Measurements from ENCODE around the gene UNC45A. TPM values are rescaled to one million over a fixed set of nuclear protein-coding genes. Genes with fewer than 3 reads are reported as not detected.

UNC45A gene
- polyA plus RNA-seq, 2 donors, result 35.0 to 47.9 TPM

DNA sequence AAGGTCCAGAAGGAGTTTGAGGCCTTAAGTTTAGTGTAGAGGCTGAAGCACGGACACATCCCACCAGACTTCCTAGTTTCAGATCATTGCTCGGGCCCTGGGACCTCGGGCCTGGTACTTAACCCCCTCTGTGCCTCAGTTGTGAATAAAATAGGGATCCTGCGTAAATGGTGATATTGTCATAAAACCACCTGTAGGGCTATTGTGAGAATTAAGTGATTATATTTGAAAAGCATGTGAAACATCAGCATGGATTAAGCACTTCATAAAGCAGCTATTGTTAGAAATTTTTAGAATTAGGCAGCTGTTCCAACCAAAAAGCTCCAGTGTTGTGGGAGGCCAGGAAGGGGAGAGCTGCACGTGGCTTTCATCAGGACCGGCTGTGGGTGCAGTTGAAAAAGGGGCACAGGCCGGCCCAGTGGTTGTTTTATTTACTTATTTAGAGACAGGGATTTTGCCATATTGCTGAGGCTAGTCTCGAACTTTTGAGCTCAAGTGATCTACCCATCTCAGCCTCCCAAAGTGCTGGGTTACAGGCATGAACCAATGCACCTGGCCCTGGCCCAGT lies 24.0 kb downstream of the UNC45A start:
- Histone ChIP-seq H3K4me1 (ENCODE audit: control insufficient read depth in 2 of 2, insufficient read depth in 2 of 2, low read length in 1 of 2) (peaks cover 7 to 8% of the 10 kb centered on the region in 2 donors), H3K36me3 (ENCODE audit: control insufficient read depth in 2 of 2, insufficient read depth in 2 of 2, low read length in 1 of 2) (peaks cover 5 to 25% of the 10 kb centered on the region in 2 donors), H3K27me3 (ENCODE audit: control insufficient read depth in 1 of 2, insufficient read depth in 2 of 2, low read length in 2 of 2) (no peaks in the 10 kb centered on the region), H3K27ac (ENCODE audit: low read depth in 2 of 2, low read length in 1 of 2) (no peak overlapping the region), H3K4me3 (ENCODE audit: low read depth in 1 of 2, low read length in 2 of 2) (no peak overlapping the region), H3K9me3 (ENCODE audit: control insufficient read depth in 2 of 2, insufficient read depth in 1 of 2, low read depth in 1 of 2, low read length in 1 of 2) (no peaks in the 10 kb centered on the region)
- WGBS, 2 donors, result 83% methylated on average over 8 of the region's 8 CpGs

DNA sequence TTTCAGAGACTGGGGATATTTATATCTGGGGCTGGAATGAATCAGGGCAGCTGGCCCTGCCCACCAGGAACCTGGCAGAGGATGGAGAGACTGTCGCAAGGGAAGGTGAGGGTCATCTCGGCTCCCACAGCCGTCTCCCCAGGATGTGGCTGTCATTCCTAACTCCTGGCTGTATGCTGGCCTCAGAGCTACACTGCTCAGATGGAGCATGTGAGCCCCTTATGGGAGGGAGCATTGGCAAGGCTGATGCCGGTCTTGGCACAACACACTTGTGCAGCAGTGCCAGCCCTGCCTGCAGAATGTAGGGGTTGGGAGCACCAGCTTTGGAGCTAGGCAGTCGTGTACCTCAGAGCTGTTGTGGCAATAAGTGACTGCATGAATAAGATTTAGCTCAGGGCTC lies 24.8 kb downstream of the UNC45A start:
- WGBS, 2 donors, result 63 to 66% methylated on average over 5 of the region's 5 CpGs
- no peak overlapping the region for H3K27ac ChIP-seq (ENCODE audit: low read depth in 2 of 2, low read length in 1 of 2)
- no peaks in the 10 kb centered on the region for H3K9me3 ChIP-seq (ENCODE audit: control insufficient read depth in 2 of 2, insufficient read depth in 1 of 2, low read depth in 1 of 2, low read length in 1 of 2)
- H3K4me1 ChIP-seq (ENCODE audit: control insufficient read depth in 2 of 2, insufficient read depth in 2 of 2, low read length in 1 of 2), result peaks cover 7 to 8% of the 10 kb centered on the region in 2 donors
- H3K36me3 ChIP-seq (ENCODE audit: control insufficient read depth in 2 of 2, insufficient read depth in 2 of 2, low read length in 1 of 2), result peaks cover 5 to 25% of the 10 kb centered on the region in 2 donors
- no peak overlapping the region for H3K4me3 ChIP-seq (ENCODE audit: low read depth in 1 of 2, low read length in 2 of 2)
- no peaks in the 10 kb centered on the region for H3K27me3 ChIP-seq (ENCODE audit: control insufficient read depth in 1 of 2, insufficient read depth in 2 of 2, low read length in 2 of 2)

DNA sequence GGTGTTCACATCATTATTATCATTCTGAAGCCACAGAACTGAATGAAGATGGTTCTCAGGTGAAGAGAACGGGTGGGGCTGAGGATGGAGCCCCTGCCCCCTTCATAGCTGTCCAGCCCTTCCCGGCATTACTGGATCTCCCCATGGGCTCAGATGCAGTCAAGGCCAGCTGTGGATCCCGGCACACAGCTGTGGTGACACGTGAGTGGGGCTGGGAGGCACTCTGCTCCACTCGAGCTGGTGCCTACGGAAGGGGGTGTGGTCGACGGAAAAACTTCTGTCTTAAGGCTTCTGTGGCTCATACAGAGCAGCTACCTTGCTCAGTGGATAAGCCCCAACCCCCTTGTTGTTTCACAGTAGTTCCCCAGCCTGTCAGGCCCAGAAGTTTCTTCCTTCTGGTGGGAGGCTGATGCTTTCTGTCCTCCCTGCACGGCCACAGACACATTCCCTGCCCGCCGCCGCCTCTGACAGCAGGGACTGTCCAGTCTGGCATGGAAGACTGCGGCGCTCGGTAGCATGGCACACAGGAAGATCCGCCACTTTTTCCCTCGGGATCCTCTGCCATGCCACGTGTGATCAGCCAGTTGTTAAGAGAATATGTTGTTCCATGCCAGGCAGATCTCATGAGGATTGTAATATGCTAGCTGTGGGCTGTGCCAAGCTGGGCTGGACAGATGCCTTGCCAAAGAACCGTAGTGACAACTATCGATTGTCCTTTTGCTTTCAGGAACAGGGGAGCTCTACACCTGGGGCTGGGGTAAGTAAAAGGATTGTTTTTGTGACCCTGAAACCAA lies 25.4 kb downstream of the UNC45A start:
- H3K27me3 ChIP-seq (ENCODE audit: control insufficient read depth in 1 of 2, insufficient read depth in 2 of 2, low read length in 2 of 2), result no peaks in the 10 kb centered on the region
- peaks cover 5 to 25% of the 10 kb centered on the region in 2 donors for H3K36me3 ChIP-seq (ENCODE audit: control insufficient read depth in 2 of 2, insufficient read depth in 2 of 2, low read length in 1 of 2)
- H3K9me3 ChIP-seq (ENCODE audit: control insufficient read depth in 2 of 2, insufficient read depth in 1 of 2, low read depth in 1 of 2, low read length in 1 of 2), result no peaks in the 10 kb centered on the region
- peak overlapping the region in 1 of 2 donors; percentile 47 for H3K27ac ChIP-seq (ENCODE audit: low read depth in 2 of 2, low read length in 1 of 2)
- H3K4me3 ChIP-seq (ENCODE audit: low read depth in 1 of 2, low read length in 2 of 2), result no peak overlapping the region
- peaks cover 6 to 7% of the 10 kb centered on the region in 2 donors for H3K4me1 ChIP-seq (ENCODE audit: control insufficient read depth in 2 of 2, insufficient read depth in 2 of 2, low read length in 1 of 2)
- 79 to 83% methylated on average over 20 of the region's 20 CpGs for WGBS, 2 donors

DNA sequence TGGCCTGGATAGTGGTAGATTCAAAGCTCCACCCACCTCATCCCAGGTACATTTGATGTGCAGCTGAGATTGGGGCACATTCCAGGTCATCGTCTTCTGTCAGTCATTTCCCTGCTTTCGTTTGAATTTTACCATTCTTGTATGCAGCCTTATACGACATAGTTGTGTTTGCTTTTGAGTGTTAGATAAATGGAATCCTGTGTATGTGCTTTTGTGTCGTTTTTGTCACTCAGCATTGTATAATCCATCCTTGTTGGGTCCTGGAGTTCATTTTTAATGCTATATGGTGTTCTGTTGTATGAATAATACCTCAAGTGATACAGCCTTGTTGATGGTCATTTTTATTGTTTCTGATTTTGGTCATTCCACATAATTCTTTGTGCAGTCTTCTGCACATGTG lies 26.9 kb downstream of the UNC45A start:
- 80 to 84% methylated on average over 4 of the region's 4 CpGs for WGBS, 2 donors
- H3K36me3 ChIP-seq (ENCODE audit: control insufficient read depth in 2 of 2, insufficient read depth in 2 of 2, low read length in 1 of 2), result peaks cover 12 to 30% of the 10 kb centered on the region in 2 donors
- H3K27ac ChIP-seq (ENCODE audit: low read depth in 2 of 2, low read length in 1 of 2), result no peak overlapping the region
- no peaks in the 10 kb centered on the region for H3K9me3 ChIP-seq (ENCODE audit: control insufficient read depth in 2 of 2, insufficient read depth in 1 of 2, low read depth in 1 of 2, low read length in 1 of 2)
- peaks cover 0 to 7% of the 10 kb centered on the region in 2 donors for H3K4me1 ChIP-seq (ENCODE audit: control insufficient read depth in 2 of 2, insufficient read depth in 2 of 2, low read length in 1 of 2)
- H3K4me3 ChIP-seq (ENCODE audit: low read depth in 1 of 2, low read length in 2 of 2), result no peak overlapping the region
- no peaks in the 10 kb centered on the region for H3K27me3 ChIP-seq (ENCODE audit: control insufficient read depth in 1 of 2, insufficient read depth in 2 of 2, low read length in 2 of 2)

DNA sequence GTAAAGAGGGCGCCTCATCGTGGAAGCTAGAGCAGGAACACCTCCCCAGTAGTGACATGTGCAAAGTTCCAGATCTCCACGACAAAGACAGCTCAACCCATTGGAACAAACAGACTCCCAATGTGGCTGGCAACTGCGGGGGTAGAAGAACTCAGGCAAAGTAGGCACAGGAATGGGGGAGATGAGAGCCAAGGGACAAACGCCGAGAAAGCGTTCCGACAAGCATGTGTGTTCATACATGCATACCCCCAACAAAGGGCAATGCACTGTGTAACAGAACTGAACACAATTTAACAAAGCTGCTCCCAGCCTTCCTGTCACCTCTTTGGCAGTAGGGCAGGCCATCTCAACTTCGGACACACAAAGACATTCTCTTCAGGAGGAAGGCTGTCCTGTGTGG lies 31.2 kb downstream of the UNC45A start:
- no peak overlapping the region for H3K4me3 ChIP-seq (ENCODE audit: low read depth in 1 of 2, low read length in 2 of 2)
- 74 to 83% methylated on average over 9 of the region's 9 CpGs for WGBS, 2 donors
- no peaks in the 10 kb centered on the region for H3K27me3 ChIP-seq (ENCODE audit: control insufficient read depth in 1 of 2, insufficient read depth in 2 of 2, low read length in 2 of 2)
- no peaks in the 10 kb centered on the region for H3K9me3 ChIP-seq (ENCODE audit: control insufficient read depth in 2 of 2, insufficient read depth in 1 of 2, low read depth in 1 of 2, low read length in 1 of 2)
- H3K4me1 ChIP-seq (ENCODE audit: control insufficient read depth in 2 of 2, insufficient read depth in 2 of 2, low read length in 1 of 2), result no peaks in the 10 kb centered on the region
- peaks cover 8 to 18% of the 10 kb centered on the region in 2 donors for H3K36me3 ChIP-seq (ENCODE audit: control insufficient read depth in 2 of 2, insufficient read depth in 2 of 2, low read length in 1 of 2)
- H3K27ac ChIP-seq (ENCODE audit: low read depth in 2 of 2, low read length in 1 of 2), result no peak overlapping the region

DNA sequence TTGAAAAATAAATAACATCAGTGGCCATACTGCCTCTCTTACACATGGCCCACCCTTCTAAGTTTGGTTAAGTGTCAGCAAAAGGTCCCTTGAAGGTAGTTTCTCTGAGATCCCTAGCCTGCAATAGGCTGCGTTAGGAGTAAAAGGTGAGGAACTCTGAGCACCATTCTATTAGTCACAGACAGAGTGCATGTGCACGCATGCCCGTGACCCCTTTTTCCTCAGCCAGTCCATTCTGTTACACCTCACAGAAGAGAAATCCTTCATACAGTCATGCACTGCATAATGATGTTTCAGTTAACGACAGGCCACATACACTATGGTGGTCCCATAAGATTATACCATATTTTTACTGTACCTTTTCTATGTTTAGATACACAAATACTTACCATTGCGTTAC lies 32.1 kb downstream of the UNC45A start:
- no peaks in the 10 kb centered on the region for H3K27me3 ChIP-seq (ENCODE audit: control insufficient read depth in 1 of 2, insufficient read depth in 2 of 2, low read length in 2 of 2)
- no peaks in the 10 kb centered on the region for H3K9me3 ChIP-seq (ENCODE audit: control insufficient read depth in 2 of 2, insufficient read depth in 1 of 2, low read depth in 1 of 2, low read length in 1 of 2)
- no peak overlapping the region for H3K27ac ChIP-seq (ENCODE audit: low read depth in 2 of 2, low read length in 1 of 2)
- H3K4me1 ChIP-seq (ENCODE audit: control insufficient read depth in 2 of 2, insufficient read depth in 2 of 2, low read length in 1 of 2), result no peaks in the 10 kb centered on the region
- WGBS, 2 donors, result 62 to 92% methylated on average over 5 of the region's 5 CpGs
- no peak overlapping the region for H3K4me3 ChIP-seq (ENCODE audit: low read depth in 1 of 2, low read length in 2 of 2)
- peaks cover 6 to 11% of the 10 kb centered on the region in 2 donors for H3K36me3 ChIP-seq (ENCODE audit: control insufficient read depth in 2 of 2, insufficient read depth in 2 of 2, low read length in 1 of 2)

DNA sequence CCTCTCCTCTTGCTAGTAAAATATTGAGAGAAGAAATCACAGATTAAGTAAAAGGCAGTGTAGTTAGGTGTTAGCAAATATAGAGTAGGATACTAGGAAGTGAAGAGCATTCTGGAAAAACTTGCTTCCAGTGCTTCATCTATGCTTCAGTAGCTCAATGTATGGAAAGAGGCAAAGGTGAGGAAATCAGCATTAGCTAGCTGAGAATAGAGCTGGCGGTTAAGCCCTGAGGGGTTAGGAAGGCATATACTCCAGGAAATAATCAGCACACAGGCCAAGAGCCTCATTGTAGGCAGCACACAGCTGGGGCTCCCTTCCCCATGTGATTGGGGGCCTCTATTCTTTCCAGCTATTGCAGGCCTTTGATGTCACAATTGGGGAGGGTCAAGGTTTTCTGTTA lies 33.3 kb downstream of the UNC45A start:
- Histone ChIP-seq H3K27ac (ENCODE audit: low read depth in 2 of 2, low read length in 1 of 2) (no peak overlapping the region), H3K27me3 (ENCODE audit: control insufficient read depth in 1 of 2, insufficient read depth in 2 of 2, low read length in 2 of 2) (no peaks in the 10 kb centered on the region), H3K4me3 (ENCODE audit: low read depth in 1 of 2, low read length in 2 of 2) (no peak overlapping the region), H3K9me3 (ENCODE audit: control insufficient read depth in 2 of 2, insufficient read depth in 1 of 2, low read depth in 1 of 2, low read length in 1 of 2) (no peaks in the 10 kb centered on the region), H3K36me3 (ENCODE audit: control insufficient read depth in 2 of 2, insufficient read depth in 2 of 2, low read length in 1 of 2) (peaks cover 6 to 11% of the 10 kb centered on the region in 2 donors), H3K4me1 (ENCODE audit: control insufficient read depth in 2 of 2, insufficient read depth in 2 of 2, low read length in 1 of 2) (no peaks in the 10 kb centered on the region)
- WGBS, 2 donors, result 82 to 92% methylated on average over 1 of the region's 1 CpG

DNA sequence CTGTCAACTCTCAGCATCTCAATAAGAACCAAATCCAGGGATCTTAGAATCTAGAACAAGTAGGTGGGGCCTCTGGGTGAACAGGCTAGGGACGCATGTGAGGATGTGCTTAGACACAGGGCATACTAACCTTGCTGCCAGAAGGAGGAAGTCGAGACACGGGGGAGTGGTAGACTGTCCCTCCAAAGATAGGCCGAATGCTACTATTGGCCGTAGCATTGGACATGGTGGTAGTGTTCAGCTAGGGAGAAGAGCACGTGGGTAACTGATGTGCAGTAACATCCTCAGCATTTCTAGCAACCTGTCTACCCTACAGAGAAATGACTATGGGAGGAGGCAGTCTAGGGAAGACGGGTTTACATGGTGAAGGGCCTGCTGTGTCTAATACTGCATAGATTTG lies 35.2 kb downstream of the UNC45A start:
- no peaks in the 10 kb centered on the region for H3K4me1 ChIP-seq (ENCODE audit: control insufficient read depth in 2 of 2, insufficient read depth in 2 of 2, low read length in 1 of 2)
- H3K36me3 ChIP-seq (ENCODE audit: control insufficient read depth in 2 of 2, insufficient read depth in 2 of 2, low read length in 1 of 2), result peaks cover 6 to 13% of the 10 kb centered on the region in 2 donors
- H3K9me3 ChIP-seq (ENCODE audit: control insufficient read depth in 2 of 2, insufficient read depth in 1 of 2, low read depth in 1 of 2, low read length in 1 of 2), result no peaks in the 10 kb centered on the region
- WGBS, 2 donors, result 93% methylated on average over 7 of the region's 7 CpGs
- no peak overlapping the region for H3K4me3 ChIP-seq (ENCODE audit: low read depth in 1 of 2, low read length in 2 of 2)
- no peak overlapping the region for H3K27ac ChIP-seq (ENCODE audit: low read depth in 2 of 2, low read length in 1 of 2)
- H3K27me3 ChIP-seq (ENCODE audit: control insufficient read depth in 1 of 2, insufficient read depth in 2 of 2, low read length in 2 of 2), result no peaks in the 10 kb centered on the region

DNA sequence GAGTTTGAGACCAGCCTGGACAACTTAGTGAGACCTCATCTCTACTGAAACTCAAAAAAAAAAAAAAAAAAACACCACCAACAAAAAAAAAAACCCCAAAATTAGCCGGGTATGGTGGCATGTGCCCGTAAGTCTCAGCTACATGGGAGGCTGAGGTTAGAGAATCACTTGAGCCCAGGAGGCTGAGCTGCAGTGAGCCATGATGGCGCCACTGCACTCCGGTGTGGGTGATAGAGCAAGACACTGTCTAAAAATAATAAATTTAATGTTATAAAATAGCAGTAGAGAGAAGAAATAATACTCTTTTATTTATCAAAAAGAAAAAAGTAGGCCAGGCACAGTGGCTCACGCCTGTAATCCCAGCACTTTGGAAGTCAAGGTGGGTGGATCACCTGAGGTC lies 37.0 kb downstream of the UNC45A start:
- no peak overlapping the region for H3K27ac ChIP-seq (ENCODE audit: low read depth in 2 of 2, low read length in 1 of 2)
- WGBS, 2 donors, result 96% methylated on average over 5 of the region's 5 CpGs
- H3K4me3 ChIP-seq (ENCODE audit: low read depth in 1 of 2, low read length in 2 of 2), result no peak overlapping the region
- peaks cover 0 to 8% of the 10 kb centered on the region in 2 donors for H3K36me3 ChIP-seq (ENCODE audit: control insufficient read depth in 2 of 2, insufficient read depth in 2 of 2, low read length in 1 of 2)
- H3K4me1 ChIP-seq (ENCODE audit: control insufficient read depth in 2 of 2, insufficient read depth in 2 of 2, low read length in 1 of 2), result no peaks in the 10 kb centered on the region
- H3K27me3 ChIP-seq (ENCODE audit: control insufficient read depth in 1 of 2, insufficient read depth in 2 of 2, low read length in 2 of 2), result no peaks in the 10 kb centered on the region
- H3K9me3 ChIP-seq (ENCODE audit: control insufficient read depth in 2 of 2, insufficient read depth in 1 of 2, low read depth in 1 of 2, low read length in 1 of 2), result no peaks in the 10 kb centered on the region

DNA sequence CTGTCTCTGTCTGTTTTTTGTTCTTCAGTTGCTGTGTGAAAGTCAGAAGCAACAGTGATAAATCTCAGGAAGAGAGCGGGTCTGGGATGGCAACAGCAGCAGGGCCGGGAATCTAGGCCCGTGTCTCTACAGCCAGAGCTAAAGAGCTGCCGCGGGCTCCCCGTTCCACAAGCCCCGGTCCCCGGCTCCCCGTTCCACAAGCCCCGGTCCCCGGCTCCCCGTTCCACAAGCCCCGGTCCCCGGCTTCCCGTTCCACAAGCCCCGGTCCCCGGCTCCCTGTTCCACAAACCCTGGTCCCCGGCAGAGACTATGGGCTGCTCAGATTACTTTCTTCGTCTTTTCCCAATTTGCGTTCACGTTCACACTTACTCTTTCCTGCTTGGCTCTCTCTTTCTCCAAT lies 39.1 kb downstream of the UNC45A start:
- Histone ChIP-seq H3K4me3 (ENCODE audit: low read depth in 1 of 2, low read length in 2 of 2) (no peak overlapping the region), H3K36me3 (ENCODE audit: control insufficient read depth in 2 of 2, insufficient read depth in 2 of 2, low read length in 1 of 2) (peaks cover 0 to 8% of the 10 kb centered on the region in 2 donors), H3K27ac (ENCODE audit: low read depth in 2 of 2, low read length in 1 of 2) (no peak overlapping the region), H3K9me3 (ENCODE audit: control insufficient read depth in 2 of 2, insufficient read depth in 1 of 2, low read depth in 1 of 2, low read length in 1 of 2) (no peaks in the 10 kb centered on the region), H3K4me1 (ENCODE audit: control insufficient read depth in 2 of 2, insufficient read depth in 2 of 2, low read length in 1 of 2) (no peaks in the 10 kb centered on the region), H3K27me3 (ENCODE audit: control insufficient read depth in 1 of 2, insufficient read depth in 2 of 2, low read length in 2 of 2) (no peaks in the 10 kb centered on the region)
- whole genome bisulfite sequencing, 2 donors, result 95 to 96% methylated on average over 20 to 21 of the region's 21 CpGs
